ENCODE measurements around the gene ACTL10. TPM values are rescaled to one million over a fixed set of nuclear protein-coding genes. Genes with fewer than 3 reads are reported as not detected.

Gene ACTL10
- total RNA-seq: 1 to 10 TPM; 3.9 to 8.0 TPM

DNA sequence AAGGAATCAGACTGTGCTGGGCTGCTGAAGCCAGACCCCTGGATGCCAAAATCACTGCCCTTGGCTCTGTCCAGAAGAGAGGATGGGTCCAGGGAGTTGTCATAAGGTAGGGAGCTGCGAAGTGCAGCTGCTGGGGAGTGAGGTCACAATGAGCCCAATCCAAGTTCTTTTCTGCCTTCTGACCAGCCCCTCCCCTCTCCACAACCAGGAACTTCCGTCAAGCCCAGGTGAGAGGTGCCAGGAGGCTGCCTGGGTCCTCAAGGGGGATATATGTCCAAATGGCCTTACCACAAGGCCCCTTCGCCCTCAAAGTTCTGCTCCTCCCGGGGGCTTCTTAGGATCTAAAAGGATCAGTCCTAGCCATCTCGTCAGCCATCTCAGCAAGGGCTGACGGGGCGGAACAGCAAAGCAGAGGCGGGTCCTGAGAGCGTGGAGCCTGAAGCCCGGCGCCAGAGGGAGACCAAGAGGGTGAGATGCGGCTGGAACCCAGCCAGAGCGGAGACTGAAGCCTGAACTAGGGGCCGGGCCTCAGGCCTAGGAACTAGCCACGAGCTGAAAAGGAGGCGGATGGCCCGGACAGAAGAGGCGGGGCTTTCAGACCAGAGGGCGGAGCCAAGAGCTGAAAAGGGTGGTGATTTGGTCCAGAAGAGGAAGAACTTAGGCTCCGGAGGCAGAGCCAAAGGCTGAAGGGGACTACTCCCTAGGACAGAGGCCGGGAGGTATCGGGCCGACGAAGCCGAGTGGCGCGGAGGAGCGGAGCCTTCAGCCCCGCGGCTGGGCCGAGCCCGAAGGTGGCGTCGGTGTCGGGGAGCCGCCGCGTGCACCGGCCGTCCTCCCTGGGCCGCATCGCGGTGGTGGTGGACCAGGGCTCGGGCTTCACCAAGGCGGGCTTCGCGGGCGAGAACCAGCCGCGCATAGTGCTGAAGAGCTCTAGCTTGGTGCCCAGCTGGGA is at the start of gene ACTL10:
Gene ACTL10, plus strand, starts transcription at position 651 of the 952 bp plus-strand sequence. CDS start 555 bp downstream, outside the sequence.
- DNase-seq: peak; percentile 99
- H3K9me3 ChIP-seq: no peaks in the 10 kb centered on the region
- no peaks in the 10 kb centered on the region for H3K27me3 ChIP-seq
- H3K4me1 ChIP-seq: peaks cover 17% of the 10 kb centered on the region
- TF ChIP-seq, protein P1, sequence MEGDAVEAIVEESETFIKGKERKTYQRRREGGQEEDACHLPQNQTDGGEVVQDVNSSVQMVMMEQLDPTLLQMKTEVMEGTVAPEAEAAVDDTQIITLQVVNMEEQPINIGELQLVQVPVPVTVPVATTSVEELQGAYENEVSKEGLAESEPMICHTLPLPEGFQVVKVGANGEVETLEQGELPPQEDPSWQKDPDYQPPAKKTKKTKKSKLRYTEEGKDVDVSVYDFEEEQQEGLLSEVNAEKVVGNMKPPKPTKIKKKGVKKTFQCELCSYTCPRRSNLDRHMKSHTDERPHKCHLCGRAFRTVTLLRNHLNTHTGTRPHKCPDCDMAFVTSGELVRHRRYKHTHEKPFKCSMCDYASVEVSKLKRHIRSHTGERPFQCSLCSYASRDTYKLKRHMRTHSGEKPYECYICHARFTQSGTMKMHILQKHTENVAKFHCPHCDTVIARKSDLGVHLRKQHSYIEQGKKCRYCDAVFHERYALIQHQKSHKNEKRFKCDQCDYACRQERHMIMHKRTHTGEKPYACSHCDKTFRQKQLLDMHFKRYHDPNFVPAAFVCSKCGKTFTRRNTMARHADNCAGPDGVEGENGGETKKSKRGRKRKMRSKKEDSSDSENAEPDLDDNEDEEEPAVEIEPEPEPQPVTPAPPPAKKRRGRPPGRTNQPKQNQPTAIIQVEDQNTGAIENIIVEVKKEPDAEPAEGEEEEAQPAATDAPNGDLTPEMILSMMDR (IDR thresholded peaks at IDR 0.05): no peak
- H3K4me3 ChIP-seq: peak within 1 kb of the TSS; percentile 52
- intact Hi-C loops (cut with DNase I): no loop called here
- H3K36me3 ChIP-seq: no peaks in the 10 kb centered on the region
- H3K9ac ChIP-seq (ENCODE audit: low read depth in 2 of 2, low read length in 2 of 2): peak within 1 kb of the TSS; percentile 83 to 84
- H3K27ac ChIP-seq: peak within 1 kb of the TSS; percentile 90

DNA sequence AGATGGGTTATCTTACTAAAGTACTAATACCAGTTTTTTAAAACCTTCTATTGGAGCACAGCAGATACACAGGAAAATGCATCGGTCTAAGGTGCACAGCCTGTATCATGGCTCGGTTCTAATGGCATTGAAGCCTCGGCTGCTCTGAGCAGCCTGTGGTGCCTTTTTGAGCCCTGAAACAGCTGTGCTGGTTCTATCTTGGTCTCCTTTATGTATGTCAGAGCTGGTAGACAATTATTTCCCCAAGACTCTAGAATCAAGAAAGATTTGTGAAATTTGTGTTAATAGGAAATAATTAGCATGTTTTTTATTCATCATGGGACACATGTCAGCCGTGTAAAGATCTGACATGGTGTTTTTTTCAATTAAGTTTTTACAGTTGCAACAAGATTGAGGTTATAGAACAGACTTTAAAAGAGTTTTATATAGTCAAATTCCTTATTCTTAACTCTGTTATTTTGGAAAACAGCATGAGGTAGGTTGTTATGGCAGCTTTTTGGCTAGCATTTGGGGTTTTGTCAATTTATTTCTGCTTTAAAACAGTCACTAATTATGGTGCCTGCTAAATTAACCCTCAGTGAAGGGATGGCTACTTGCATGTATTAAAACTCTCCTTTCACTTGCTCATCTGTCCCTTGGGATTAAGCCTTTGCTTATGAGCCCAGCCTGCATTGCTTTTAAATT is 44.9 kb upstream of the ACTL10 start:
- H3K36me3 ChIP-seq: peaks cover 8% of the 10 kb centered on the region
- H3K4me1 ChIP-seq: no peaks in the 10 kb centered on the region
- H3K4me3 ChIP-seq: no peak overlapping the region
- no peak for DNase-seq
- H3K27ac ChIP-seq: no peak overlapping the region
- intact Hi-C loops (cut with DNase I): no loop called here
- TF ChIP-seq, protein P1 (IDR thresholded peaks at IDR 0.05): no peak
- no peaks in the 10 kb centered on the region for H3K9me3 ChIP-seq
- H3K9ac ChIP-seq (ENCODE audit: low read depth in 2 of 2, low read length in 2 of 2): no peak overlapping the region
- no peaks in the 10 kb centered on the region for H3K27me3 ChIP-seq

DNA sequence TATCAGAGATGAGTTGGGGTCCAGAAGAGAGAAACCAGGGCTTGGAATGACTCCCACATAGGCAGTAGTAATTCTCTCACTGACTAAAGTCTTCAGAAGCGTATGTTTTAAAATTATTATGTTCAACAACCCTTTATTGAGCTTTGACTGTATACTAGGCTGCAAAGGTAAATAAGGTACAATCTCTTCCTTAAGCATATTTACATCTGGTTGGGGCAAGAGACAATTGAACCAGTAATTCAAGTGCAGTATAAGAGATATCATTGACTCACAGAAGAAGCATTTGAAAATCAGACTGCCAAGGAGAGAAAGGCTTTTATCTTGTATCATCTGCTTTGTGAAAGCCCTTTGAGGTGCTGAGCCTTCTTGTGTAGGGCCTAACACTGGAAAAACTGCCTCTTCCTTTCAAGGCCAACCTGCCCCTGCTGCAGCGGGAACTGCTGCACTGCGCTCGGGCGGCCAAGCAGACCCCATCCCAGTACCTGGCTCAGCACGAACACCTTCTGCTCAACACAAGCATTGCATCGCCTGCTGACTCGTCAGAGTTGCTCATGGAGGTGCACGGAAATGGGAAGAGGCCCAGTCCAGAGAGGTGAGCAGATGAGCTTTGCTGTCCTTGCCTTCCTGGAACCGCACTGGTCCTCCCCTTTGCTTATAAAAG is 43.9 kb upstream of the ACTL10 start:
- TF ChIP-seq, protein P1 (IDR thresholded peaks at IDR 0.05): no peak
- Histone ChIP-seq H3K9me3 (no peaks in the 10 kb centered on the region), H3K36me3 (peaks cover 8% of the 10 kb centered on the region), H3K27ac (no peak overlapping the region), H3K4me3 (no peak overlapping the region), H3K27me3 (no peaks in the 10 kb centered on the region), H3K4me1 (no peaks in the 10 kb centered on the region), H3K9ac (ENCODE audit: low read depth in 2 of 2, low read length in 2 of 2) (no peak overlapping the region)
- no peak for DNase-seq
- intact Hi-C loops (cut with DNase I): no loop called here

DNA sequence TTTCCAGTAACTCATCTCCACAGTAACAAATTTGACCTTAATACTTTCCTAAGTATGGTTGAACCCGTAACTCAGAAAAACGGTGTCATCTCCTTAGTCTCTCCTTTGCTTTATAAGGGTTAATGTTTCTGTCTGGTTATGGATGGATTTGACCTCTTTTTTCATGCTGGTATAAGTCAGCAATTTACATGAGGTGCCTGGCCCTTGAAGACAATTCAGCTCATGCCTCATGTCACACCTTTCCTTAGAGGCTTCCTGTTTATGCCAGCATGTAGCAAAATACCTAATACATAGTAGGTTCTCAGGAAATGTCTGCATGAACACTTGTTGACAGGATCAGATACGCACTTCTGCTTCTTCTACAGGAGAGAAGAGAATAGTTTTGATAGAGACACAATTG is 42.3 kb upstream of the ACTL10 start:
- DNase-seq: no peak
- Histone ChIP-seq H3K4me3 (no peak overlapping the region), H3K27me3 (no peaks in the 10 kb centered on the region), H3K27ac (no peak overlapping the region), H3K9me3 (no peaks in the 10 kb centered on the region), H3K9ac (ENCODE audit: low read depth in 2 of 2, low read length in 2 of 2) (no peak overlapping the region), H3K36me3 (peaks cover 9% of the 10 kb centered on the region), H3K4me1 (no peaks in the 10 kb centered on the region)
- TF ChIP-seq, protein P1 (IDR thresholded peaks at IDR 0.05): no peak
- intact Hi-C loops (cut with DNase I): no loop called here

DNA sequence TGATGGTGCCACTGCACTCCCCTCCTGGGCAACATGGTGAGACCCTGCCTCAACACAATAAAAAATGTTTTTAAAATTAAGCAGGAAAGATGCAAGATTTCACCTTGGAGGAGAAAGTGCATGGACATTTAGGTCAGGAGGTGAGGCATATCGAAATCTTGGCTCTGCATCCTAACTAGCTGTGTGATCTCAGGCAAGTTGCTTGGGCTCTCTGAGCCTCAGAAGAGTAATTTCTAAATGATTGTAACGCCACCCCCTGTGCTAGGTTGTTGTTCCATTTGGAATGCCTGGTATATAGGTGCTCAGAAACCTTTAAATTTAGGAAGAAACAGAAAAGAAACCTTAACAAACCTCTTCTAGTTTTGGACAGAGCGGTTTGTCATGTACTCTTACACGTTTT is 40.6 kb upstream of the ACTL10 start:
- Histone ChIP-seq H3K27ac (no peak overlapping the region), H3K4me1 (no peaks in the 10 kb centered on the region), H3K27me3 (no peaks in the 10 kb centered on the region), H3K9ac (ENCODE audit: low read depth in 2 of 2, low read length in 2 of 2) (no peak overlapping the region), H3K9me3 (no peaks in the 10 kb centered on the region), H3K36me3 (peaks cover 12% of the 10 kb centered on the region), H3K4me3 (no peak overlapping the region)
- DNase-seq: no peak
- TF ChIP-seq, protein P1 (IDR thresholded peaks at IDR 0.05): no peak
- intact Hi-C loops (cut with DNase I): no loop called here
